GM19467 (cell line): ENCODE measurements around the gene KCNJ2.

Experiments used
- ATAC-seq: cut with Tn5 transposase; IDR thresholded peaks from one replicate; pipeline ENCODE4 v1.9.1; 2021; ENCODE audit warnings: mild to moderate bottlenecking, moderate library complexity; ENCODE audit not compliant: unreplicated experiment

The KCNJ2 gene

GRCh38 chr17:70202840-70203239 is 33.5 kb downstream of the KCNJ2 start:
- ATAC-seq = no peak

- no peak for ATAC-seq
Measured at GRCh38 chr17:70204431-70204830, 35.1 kb downstream of the KCNJ2 start.

- ATAC-seq = no peak
Measured at GRCh38 chr17:70205401-70205800, 36.1 kb downstream of the KCNJ2 start.

GRCh38 chr17:70206361-70207010 is 37.2 kb downstream of the KCNJ2 start:
- ATAC-seq = no peak

- no peak for ATAC-seq
Measured at GRCh38 chr17:70207184-70207583, 37.9 kb downstream of the KCNJ2 start.

GRCh38 chr17:70208080-70208794 is 38.9 kb downstream of the KCNJ2 start:
- no peak for ATAC-seq

- ATAC-seq = no peak
Measured at GRCh38 chr17:70208825-70209555, 39.7 kb downstream of the KCNJ2 start.

- ATAC-seq = no peak
Measured at GRCh38 chr17:70215656-70216055, 46.3 kb downstream of the KCNJ2 start.

GRCh38 chr17:70217571-70217970 is 48.2 kb downstream of the KCNJ2 start:
- no peak for ATAC-seq

GRCh38 chr17:70225276-70225675 is 55.9 kb downstream of the KCNJ2 start:
- ATAC-seq = no peak
